Fibroblast of lung (primary cell): ENCODE results near the gene MAGT1. TPM values are rescaled to one million over a fixed set of nuclear protein-coding genes. Genes with fewer than 3 reads are reported as not detected.
A peak's percentile ranks its signal among the peaks of the same experiment; 100 is the strongest.
"Not testable (repeated sequence)": the region's sequence is repeated elsewhere in the genome, so short reads cannot be mapped to it uniquely, and the experiment has no call there.

ENCODE experiments used
- DNase-seq, 2 donors: peaks; one replicate each; pipeline versions ENCODE4 v3.0.0 to v3.0.0-alpha.2; 2010; ENCODE audit warnings: low read depth in 2 of 2
- H2AFZ ChIP-seq: 2 replicates; pipeline ENCODE4 v1.5.1; 2012; ENCODE audit warnings: low read length, control low read depth, inconsistent platforms
- H3K27ac ChIP-seq: 2 replicates; pipeline ENCODE4 v1.5.1; 2011; ENCODE audit warnings: low read length, control low read depth; ENCODE audit not compliant: insufficient read depth
- H3K27me3 ChIP-seq: 2 replicates; pipeline ENCODE4 v1.5.1; 2011; ENCODE audit warnings: mild to moderate bottlenecking, low read length; ENCODE audit not compliant: control insufficient read depth, insufficient read depth
- H3K36me3 ChIP-seq: 2 replicates; pipeline ENCODE4 v1.5.1; 2011; ENCODE audit warnings: low read length; ENCODE audit not compliant: control insufficient read depth, insufficient read depth
- H3K4me1 ChIP-seq: 2 replicates; pipeline ENCODE4 v1.5.1; 2011; ENCODE audit warnings: low read length; ENCODE audit not compliant: control insufficient read depth, insufficient read depth; ENCODE audit errors: extremely low read depth
- H3K4me2 ChIP-seq: 2 replicates; pipeline ENCODE4 v1.5.1; 2011; ENCODE audit warnings: low read length, control low read depth; ENCODE audit not compliant: insufficient read depth; ENCODE audit errors: extremely low read depth
- H3K4me3 ChIP-seq, 4 experiments: fragments of 200-600 bp in 1 of 4; sonication (generic) in 1 of 4; replicated peaks in 1 of 4; 2 replicates each; pipeline ENCODE4 v1.5.1; 2011 to 2016; ENCODE audit warnings: low read length in 4 of 4, low read depth in 3 of 4, mild to moderate bottlenecking in 3 of 4, control low read depth in 2 of 4, inconsistent platforms in 1 of 4, mixed read lengths in 1 of 4; ENCODE audit not compliant: insufficient read depth in 1 of 4; ENCODE audit errors: control extremely low read depth in 1 of 4
- H3K79me2 ChIP-seq: 2 replicates; pipeline ENCODE4 v1.5.1; 2012; ENCODE audit warnings: mild to moderate bottlenecking, low read length, inconsistent platforms; ENCODE audit not compliant: control insufficient read depth, insufficient read depth
- H3K9ac ChIP-seq: 2 replicates; pipeline ENCODE4 v1.5.1; 2011; ENCODE audit warnings: mild to moderate bottlenecking, low read length, control low read depth; ENCODE audit not compliant: insufficient read depth
- H3K9me3 ChIP-seq: 2 replicates; pipeline ENCODE4 v1.5.1; 2012; ENCODE audit warnings: low read depth, low read length; ENCODE audit not compliant: control insufficient read depth, insufficient read depth
- H4K20me1 ChIP-seq: 2 replicates; pipeline ENCODE4 v1.5.1; 2011; ENCODE audit warnings: low read length; ENCODE audit not compliant: control insufficient read depth, insufficient read depth; ENCODE audit errors: extremely low read depth
- EZH2 ChIP-seq: IDR thresholded peaks from 2 replicates; pipeline ENCODE4 v1.5.1; 2012; ENCODE audit warnings: low read length, control low read depth, mild to moderate bottlenecking; ENCODE audit errors: missing control alignments
- polyA plus RNA-seq, 2 donors: library from polyadenylated mRNA; depleted of rRNA in 1 of 2; stranded (reverse) in 1 of 2; unstranded in 1 of 2; fragments of >200 nt; gene quantifications; 2 replicates each; pipeline ENCODE4 v1.2.1, GENCODE V29; 2011 to 2012; ENCODE audit warnings: missing spikeins in 1 of 2
- total RNA-seq: library from RNA; depleted of rRNA; stranded (reverse); fragments of >200 nt; gene quantifications from 2 replicates; pipeline ENCODE4 v1.2.1, GENCODE V29; 2014
- TF ChIP-seq, protein P1 (sequence below), 2 donors: IDR thresholded peaks in 1 of 2; conservative IDR thresholded peaks in 1 of 2; 1 replicate in 1 of 2; 2 replicates in 1 of 2; pipeline ENCODE4 v1.5.1; 2011 to 2012; ENCODE audit warnings: low read length in 2 of 2, control low read depth in 1 of 2, inconsistent platforms in 1 of 2, low read depth in 1 of 2, mild to moderate bottlenecking in 1 of 2

The MAGT1 gene
- total and polyA plus RNA-seq, 2 donors (not counting 1 experiment from before 2014, with no cell fraction given) = 102 to 211 TPM

DNA sequence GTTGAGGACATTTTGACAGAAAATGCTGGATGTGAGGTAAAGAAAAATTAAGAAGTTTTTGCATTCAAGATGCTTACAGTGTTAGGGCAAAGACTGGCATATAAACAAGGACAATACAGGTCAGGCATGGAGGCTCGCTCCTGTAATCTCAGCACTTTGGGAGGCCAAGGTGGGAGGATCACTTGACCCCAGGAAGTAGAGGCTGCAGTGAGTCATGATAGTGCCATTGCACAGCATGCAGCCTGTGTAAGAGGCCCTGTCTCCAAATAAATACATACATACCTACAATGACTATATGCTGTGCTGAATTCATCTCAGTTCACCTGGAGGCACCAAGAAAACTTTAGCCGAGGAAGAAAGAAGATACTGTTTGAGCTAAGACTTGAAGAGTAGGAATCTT, 2.3 kb downstream of the MAGT1 start:
- Histone ChIP-seq H3K27ac (no peak overlapping the region), H3K36me3 (no peaks in the 10 kb centered on the region), H3K4me1 (no peaks in the 10 kb centered on the region), H4K20me1 (no peaks in the 10 kb centered on the region), H3K4me3 (no peak overlapping the region), H3K9me3 (no peaks in the 10 kb centered on the region), H3K9ac (no peak overlapping the region), H3K79me2 (peaks cover 43% of the 10 kb centered on the region), H3K4me2 (peak overlapping the region; percentile 13), H3K27me3 (no peaks in the 10 kb centered on the region), H2AFZ (no peak overlapping the region)
- DNase-seq = no peak
- TF ChIP-seq EZH2 = no peak
- TF ChIP-seq, protein P1, sequence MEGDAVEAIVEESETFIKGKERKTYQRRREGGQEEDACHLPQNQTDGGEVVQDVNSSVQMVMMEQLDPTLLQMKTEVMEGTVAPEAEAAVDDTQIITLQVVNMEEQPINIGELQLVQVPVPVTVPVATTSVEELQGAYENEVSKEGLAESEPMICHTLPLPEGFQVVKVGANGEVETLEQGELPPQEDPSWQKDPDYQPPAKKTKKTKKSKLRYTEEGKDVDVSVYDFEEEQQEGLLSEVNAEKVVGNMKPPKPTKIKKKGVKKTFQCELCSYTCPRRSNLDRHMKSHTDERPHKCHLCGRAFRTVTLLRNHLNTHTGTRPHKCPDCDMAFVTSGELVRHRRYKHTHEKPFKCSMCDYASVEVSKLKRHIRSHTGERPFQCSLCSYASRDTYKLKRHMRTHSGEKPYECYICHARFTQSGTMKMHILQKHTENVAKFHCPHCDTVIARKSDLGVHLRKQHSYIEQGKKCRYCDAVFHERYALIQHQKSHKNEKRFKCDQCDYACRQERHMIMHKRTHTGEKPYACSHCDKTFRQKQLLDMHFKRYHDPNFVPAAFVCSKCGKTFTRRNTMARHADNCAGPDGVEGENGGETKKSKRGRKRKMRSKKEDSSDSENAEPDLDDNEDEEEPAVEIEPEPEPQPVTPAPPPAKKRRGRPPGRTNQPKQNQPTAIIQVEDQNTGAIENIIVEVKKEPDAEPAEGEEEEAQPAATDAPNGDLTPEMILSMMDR (conservative IDR thresholded peaks at IDR 0.05 in 1 of 2, IDR thresholded peaks at IDR 0.05 in 1 of 2; ENCODE audit: low read depth in 1 of 2, low read length in 2 of 2) = no peak

DNA sequence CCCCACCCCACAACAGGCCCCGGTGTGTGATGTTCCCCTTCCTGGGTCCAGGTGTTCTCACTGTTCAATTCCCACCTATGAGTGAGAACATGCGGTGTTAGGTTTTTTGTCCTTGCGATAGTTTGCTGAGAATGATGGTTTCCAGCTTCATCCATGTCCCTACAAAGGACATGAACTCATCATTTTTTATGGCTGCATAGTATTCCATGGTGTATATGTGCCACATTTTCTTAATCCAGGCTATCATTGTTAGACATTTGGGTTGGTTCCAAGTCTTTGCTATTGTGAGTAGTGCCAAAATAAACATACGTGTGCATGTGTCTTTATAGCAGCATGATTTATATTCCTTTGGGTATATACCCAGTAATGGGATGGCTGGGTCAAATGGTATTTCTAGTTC, 13.8 kb downstream of the MAGT1 start:
- not testable (repeated sequence) for H3K79me2 ChIP-seq, H4K20me1 ChIP-seq, H3K4me2 ChIP-seq, H3K27ac ChIP-seq, H3K9me3 ChIP-seq, H3K27me3 ChIP-seq, H3K4me1 ChIP-seq, H2AFZ ChIP-seq, H3K9ac ChIP-seq, H3K36me3 ChIP-seq, DNase-seq, H3K4me3 ChIP-seq

DNA sequence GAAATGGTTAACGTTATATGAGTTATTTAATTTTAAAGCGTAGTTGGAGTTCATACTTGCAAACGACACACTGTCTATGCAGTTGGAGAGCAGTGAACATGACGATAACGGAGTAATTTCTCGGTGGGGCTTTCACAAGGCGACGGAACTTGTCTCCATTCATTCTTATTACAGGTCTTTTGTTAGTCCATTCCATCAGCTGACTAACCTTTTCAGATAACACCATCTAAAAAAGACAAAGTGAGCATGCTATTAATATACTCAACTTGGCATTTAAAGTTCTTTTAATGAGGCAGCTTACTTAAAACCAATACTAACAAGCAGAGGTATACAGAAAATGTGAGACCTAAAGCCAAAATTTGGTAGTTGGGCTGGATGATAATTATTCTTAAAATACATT, 19.9 kb downstream of the MAGT1 start:
- no peak for TF ChIP-seq EZH2
- TF ChIP-seq, protein P1 (conservative IDR thresholded peaks at IDR 0.05 in 1 of 2, IDR thresholded peaks at IDR 0.05 in 1 of 2; ENCODE audit: low read depth in 1 of 2, low read length in 2 of 2) = no peak

DNA sequence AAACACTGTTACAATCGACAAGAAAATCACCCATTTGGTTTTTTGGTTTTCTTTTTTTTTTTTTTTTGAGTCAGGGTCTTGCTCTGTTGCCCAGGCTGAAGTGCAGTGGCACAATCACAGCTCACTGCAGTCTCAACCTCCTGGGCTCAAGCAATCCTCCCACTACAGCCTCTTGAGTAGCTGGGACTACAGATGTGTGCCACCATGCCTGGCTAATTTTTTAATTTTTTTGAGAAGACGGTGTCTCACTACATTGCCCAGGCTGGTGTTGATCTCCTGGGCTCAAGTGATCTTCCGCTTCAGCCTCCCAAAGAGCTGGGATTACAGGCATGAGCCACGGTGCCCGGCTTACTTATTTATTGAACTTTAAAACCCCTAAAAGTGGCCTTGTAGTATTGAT, 63.7 kb downstream of the MAGT1 start:
- not testable (repeated sequence) for DNase-seq, H3K9me3 ChIP-seq, H3K27me3 ChIP-seq, H3K4me3 ChIP-seq, H3K36me3 ChIP-seq, H4K20me1 ChIP-seq, H3K27ac ChIP-seq, H2AFZ ChIP-seq, H3K9ac ChIP-seq, H3K79me2 ChIP-seq, H3K4me2 ChIP-seq, H3K4me1 ChIP-seq

More for the DNA sequence above, 19.9 kb downstream of the MAGT1 start:
- Histone ChIP-seq H3K4me2 (no peak overlapping the region), H3K9ac (no peak overlapping the region), H3K4me1 (no peaks in the 10 kb centered on the region), H3K27me3 (no peaks in the 10 kb centered on the region), H3K4me3 (no peak overlapping the region), H3K79me2 (no peaks in the 10 kb centered on the region), H3K27ac (no peak overlapping the region), H3K9me3 (no peaks in the 10 kb centered on the region), H2AFZ (no peak overlapping the region), H4K20me1 (no peaks in the 10 kb centered on the region), H3K36me3 (no peaks in the 10 kb centered on the region)
- no peak for DNase-seq

DNA sequence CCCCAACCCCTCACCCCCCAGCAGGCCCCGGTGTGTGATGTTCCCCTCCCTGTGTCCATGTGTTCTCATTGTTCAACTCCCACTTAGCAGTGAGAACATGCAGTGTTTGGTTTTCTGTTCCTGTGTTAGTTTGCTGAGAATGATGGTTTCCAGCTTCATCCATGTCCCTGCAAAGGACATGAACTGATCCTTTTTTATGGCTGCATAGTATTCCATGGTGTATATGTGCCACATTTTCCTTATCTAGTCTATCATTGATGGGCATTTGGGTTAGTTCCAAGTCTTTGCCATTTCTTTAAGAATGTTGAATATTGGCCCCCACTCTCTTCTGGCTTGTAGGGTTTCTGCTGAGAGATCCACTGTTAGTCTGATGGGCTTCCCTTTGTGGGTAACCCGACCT, 73.2 kb downstream of the MAGT1 start:
- not testable (repeated sequence) for H4K20me1 ChIP-seq, H3K4me1 ChIP-seq, H3K9me3 ChIP-seq, DNase-seq, H3K27ac ChIP-seq, H2AFZ ChIP-seq, H3K27me3 ChIP-seq, H3K9ac ChIP-seq, H3K36me3 ChIP-seq, H3K79me2 ChIP-seq, H3K4me2 ChIP-seq, H3K4me3 ChIP-seq
